ENCODE measurements around the gene MPIG6B.

MPIG6B gene

DNA sequence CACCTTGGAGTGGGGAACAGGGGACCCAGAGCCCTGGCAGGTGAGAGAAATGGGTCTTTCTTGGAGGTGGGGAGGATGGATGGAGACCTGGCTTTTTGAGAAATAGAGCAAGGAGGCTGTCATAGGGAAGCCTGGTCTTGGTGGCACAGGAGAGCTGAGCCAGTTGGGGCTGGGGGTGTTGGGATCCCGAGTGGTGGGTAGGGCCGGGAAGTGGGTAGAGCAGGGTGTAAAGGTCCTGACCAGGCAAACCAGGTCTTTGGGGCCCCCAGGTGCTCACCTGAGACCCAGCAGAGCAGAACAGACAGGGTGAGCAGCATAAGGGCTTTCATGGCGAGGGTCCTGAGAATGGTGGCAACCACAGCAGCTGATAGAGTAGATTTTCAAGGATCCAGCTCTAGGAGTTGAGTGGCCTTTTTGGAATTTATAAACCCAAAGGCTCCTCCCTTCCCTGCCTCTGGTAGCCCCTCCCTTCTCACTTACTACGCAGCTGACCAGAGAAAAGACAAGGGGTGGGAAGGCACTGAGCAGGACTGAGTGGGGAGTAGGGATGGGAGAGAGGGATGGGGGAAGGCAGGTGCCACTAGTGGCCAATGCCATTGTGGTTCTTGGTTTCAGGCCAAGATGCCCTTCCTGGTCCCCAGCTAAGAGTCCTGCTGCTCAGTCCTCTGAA is 1.7 kb upstream of the MPIG6B start, which contains the start of gene LY6G6C:
TSS of gene LY6G6C (minus strand) at position 396 of the 670 bp plus-strand sequence. CDS start at position 329, 67 bp downstream.
- Histone ChIP-seq H3K9me3 (no peaks in the 10 kb centered on the region), H3K4me1 (no peaks in the 10 kb centered on the region; the same call in 1 of the 2 replicates), H3K36me3 (no peaks in the 10 kb centered on the region), H3K4me3 (ENCODE audit: low read depth, low read length) (no peak within 1 kb of the TSS), H3K27me3 (no peaks in the 10 kb centered on the region)
- TF ChIP-seq, protein P1, sequence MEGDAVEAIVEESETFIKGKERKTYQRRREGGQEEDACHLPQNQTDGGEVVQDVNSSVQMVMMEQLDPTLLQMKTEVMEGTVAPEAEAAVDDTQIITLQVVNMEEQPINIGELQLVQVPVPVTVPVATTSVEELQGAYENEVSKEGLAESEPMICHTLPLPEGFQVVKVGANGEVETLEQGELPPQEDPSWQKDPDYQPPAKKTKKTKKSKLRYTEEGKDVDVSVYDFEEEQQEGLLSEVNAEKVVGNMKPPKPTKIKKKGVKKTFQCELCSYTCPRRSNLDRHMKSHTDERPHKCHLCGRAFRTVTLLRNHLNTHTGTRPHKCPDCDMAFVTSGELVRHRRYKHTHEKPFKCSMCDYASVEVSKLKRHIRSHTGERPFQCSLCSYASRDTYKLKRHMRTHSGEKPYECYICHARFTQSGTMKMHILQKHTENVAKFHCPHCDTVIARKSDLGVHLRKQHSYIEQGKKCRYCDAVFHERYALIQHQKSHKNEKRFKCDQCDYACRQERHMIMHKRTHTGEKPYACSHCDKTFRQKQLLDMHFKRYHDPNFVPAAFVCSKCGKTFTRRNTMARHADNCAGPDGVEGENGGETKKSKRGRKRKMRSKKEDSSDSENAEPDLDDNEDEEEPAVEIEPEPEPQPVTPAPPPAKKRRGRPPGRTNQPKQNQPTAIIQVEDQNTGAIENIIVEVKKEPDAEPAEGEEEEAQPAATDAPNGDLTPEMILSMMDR (IDR thresholded peaks at IDR 0.05; ENCODE audit: low read depth, low read length): no peak
- DNase-seq: no peak

DNA sequence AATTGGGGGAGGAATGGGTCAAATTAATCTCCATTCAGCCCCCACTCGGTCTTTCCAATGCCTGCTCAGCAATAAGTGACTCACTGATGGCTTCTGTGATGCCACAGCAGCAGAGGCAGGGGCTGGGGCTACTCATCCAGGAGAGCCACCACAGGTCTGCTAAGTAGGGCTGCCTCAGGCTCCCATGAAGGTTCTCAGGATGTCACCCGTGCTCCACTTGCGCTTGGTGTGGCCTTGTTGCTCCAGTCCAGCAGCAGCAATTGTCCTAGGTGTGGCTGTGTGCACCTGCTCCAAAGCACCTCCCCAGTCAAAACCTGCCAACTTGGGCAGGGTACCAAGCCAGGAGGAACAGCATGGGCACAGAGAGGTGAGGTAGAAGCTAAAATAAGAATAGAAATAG is 1.0 kb upstream of the MPIG6B start:
- no peak for DNase-seq
- Histone ChIP-seq H3K36me3 (no peaks in the 10 kb centered on the region), H3K27me3 (no peaks in the 10 kb centered on the region), H3K4me1 (no peaks in the 10 kb centered on the region; the same call in 1 of the 2 replicates), H3K4me3 (ENCODE audit: low read depth, low read length) (no peak overlapping the region), H3K9me3 (no peaks in the 10 kb centered on the region)
- TF ChIP-seq, protein P1 (IDR thresholded peaks at IDR 0.05; ENCODE audit: low read depth, low read length): no peak

- no peak for DNase-seq
- Histone ChIP-seq H3K4me3 (ENCODE audit: low read depth, low read length) (no peak overlapping the region), H3K9me3 (no peaks in the 10 kb centered on the region), H3K4me1 (no peaks in the 10 kb centered on the region; the same call in 1 of the 2 replicates), H3K36me3 (no peaks in the 10 kb centered on the region), H3K27me3 (no peaks in the 10 kb centered on the region)
- TF ChIP-seq, protein P1 (IDR thresholded peaks at IDR 0.05; ENCODE audit: low read depth, low read length): no peak
These were observed 963 bp downstream of the MPIG6B start for GRCh38 chr6:31723980-31724691.

- TF ChIP-seq, protein P1 (IDR thresholded peaks at IDR 0.05; ENCODE audit: low read depth, low read length): no peak
- no peaks in the 10 kb centered on the region for H3K9me3 ChIP-seq
- no peaks in the 10 kb centered on the region for H3K27me3 ChIP-seq
- no peak for DNase-seq
- no peaks in the 10 kb centered on the region for H3K36me3 ChIP-seq
- no peaks in the 10 kb centered on the region; the same call in 1 of the 2 replicates for H3K4me1 ChIP-seq
- no peak overlapping the region for H3K4me3 ChIP-seq (ENCODE audit: low read depth, low read length)
These were observed 2.6 kb downstream of the MPIG6B start for GRCh38 chr6:31725502-31726350.

DNA sequence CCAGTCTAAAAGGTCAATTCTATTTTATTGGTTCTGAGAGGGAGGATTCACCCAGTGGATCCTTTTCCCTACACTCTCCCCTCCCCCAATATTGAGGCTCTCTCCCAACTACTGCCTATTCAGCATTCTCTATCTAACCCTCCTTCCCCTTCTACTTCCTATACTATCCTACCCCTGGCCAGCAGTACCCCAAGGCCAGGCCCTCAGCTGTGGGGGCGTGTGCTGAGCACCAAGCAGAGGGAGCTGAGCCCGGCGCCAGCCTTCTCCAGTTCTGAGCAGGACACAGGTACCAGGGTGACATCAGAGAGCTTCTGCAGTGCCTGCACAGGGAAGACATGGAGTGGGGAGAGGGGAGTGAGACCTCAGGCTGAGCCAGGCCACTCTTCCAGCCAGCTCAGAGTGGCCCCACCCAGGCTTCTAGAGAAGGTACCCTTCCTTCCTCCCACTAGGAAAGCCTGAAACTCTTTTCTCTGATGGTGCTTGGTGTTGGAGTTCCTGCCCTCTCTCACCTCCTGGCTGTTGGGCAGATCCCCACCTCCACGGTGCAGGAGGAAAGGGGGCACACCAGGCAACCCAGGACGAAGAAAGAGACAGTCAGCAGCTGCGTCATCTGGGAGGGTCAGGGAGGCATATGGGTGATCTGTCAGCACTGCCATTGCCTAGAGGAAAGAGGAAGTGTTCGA is 4.0 kb downstream of the MPIG6B start:
- TF ChIP-seq, protein P1 (IDR thresholded peaks at IDR 0.05; ENCODE audit: low read depth, low read length): no peak
- Histone ChIP-seq H3K9me3 (no peaks in the 10 kb centered on the region), H3K4me3 (ENCODE audit: low read depth, low read length) (no peak overlapping the region), H3K4me1 (no peaks in the 10 kb centered on the region; the same call in 1 of the 2 replicates), H3K27me3 (no peaks in the 10 kb centered on the region), H3K36me3 (peaks cover 9% of the 10 kb centered on the region)
- DNase-seq: no peak

Measured in BE2C (cell line).